ENCODE results near the gene HSP90AB1.

DNA sequence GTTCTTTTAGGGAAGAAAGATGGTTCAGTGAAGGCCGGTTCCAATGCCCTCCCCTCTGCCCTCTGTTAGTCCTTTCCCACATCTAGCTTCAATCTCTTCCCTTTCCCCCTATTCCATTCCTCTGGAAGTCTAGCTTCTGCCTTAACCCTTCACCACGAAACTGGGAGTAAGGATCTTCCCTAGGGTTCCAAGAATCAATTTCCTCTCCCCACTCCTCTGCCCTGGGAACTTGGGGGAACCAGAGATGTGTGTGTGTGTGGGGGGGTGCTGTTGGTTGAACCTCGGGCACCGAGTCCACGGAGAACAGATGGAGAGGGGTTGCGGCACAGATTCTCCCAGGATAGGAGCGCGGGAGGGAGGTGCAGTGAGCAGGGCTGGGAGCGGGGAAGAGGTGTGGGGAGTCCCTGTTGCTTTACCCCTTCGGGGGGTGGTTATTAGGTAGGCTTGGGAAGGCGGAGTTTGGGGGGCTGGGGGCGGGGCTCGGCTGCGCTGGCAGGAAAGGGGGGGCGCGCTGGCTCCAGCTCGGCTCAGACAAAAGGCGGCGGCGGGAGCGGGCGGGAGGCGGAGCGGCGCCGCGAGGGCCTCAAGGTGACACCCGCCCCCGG, 23.1 kb downstream of the HSP90AB1 start, which contains the start of gene TMEM151B:
- TF ChIP-seq POLR2A (IDR thresholded peaks at IDR 0.05; ENCODE audit: low read depth, low read length) (no peak), TAF1 (IDR thresholded peaks at IDR 0.05; ENCODE audit: borderline replicate concordance, low read depth, low read length) (no peak), POLR2AphosphoS5 (IDR thresholded peaks at IDR 0.05; ENCODE audit: low read depth, low read length) (no peak)
